Measurements from ENCODE around the gene LRRC32.
"Not testable (repeated sequence)": the region's sequence is repeated elsewhere in the genome, so short reads cannot be mapped to it uniquely, and the experiment has no call there.

LRRC32 gene

GRCh38 chr11:76613901-76614300, 56.6 kb downstream of the LRRC32 start:
- no peak for DNase-seq (ENCODE audit: low spot score)

GRCh38 chr11:76612226-76612625, 58.3 kb downstream of the LRRC32 start:
- no peak for DNase-seq (ENCODE audit: low spot score)

- DNase-seq (ENCODE audit: low spot score) = no peak
Observed at GRCh38 chr11:76610871-76611475, 59.6 kb downstream of the LRRC32 start.

DNA sequence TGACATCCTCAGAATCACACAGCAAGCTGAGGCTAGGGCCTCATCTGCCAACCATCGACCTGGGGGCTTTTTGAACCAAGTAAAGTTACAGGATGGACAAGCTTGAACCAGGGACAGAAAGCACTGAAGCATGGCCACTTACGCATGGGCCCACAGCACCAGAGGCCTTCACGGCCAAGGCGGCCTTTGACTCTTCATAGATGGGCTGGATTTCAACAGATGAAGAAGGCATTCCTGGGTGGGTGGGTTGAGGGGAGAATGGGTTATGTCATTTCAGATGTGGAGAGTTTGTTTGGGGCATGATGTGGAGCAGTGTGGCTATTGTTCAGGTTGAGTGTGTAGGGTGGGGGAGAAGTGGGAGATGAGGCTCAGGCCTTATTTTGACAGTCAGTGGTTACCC, 60.2 kb downstream of the LRRC32 start:
- DNase-seq (ENCODE audit: low spot score) = no peak

- no peak for DNase-seq (ENCODE audit: low spot score)
Observed at GRCh38 chr11:76609736-76610370, 60.7 kb downstream of the LRRC32 start.

DNA sequence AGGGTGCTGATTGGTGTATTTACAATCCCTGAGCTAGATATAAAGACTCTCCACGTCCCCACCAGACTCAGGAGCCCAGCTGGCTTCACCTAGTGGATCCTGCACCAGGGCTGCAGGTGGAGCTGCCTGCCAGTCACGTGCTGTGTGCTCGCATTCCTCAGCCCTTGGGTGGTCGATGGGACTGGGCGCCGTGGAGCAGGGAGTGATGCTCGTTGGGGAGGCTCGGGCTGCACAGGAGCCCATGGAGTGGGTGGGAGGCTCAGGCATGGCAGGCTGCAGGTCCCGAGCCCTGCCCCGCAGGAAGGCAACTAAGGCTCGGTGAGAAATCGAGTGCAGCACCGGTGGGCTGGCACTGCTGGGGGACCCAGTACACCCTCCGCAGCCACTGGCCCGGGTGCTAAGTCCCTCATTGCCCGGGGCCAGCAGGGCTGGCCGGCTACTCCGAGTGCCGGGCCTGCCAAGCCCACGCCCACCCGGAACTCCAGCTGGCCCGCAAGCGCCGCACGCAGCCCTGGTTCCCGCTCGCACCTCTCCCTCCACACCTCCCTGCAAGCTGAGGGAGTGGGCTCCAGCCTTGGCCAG, 61.6 kb downstream of the LRRC32 start:
- not testable (repeated sequence) for DNase-seq (ENCODE audit: low spot score)

GRCh38 chr11:76608228-76608627, 62.3 kb downstream of the LRRC32 start:
- not testable (repeated sequence) for DNase-seq (ENCODE audit: low spot score)

Measured in Ammon's horn (tissue), 1 donor.